Esophagus muscularis mucosa (tissue), 4 donors: ENCODE data around the gene WTAP.
A peak's percentile ranks its signal among the peaks of the same experiment; 100 is the strongest.

Experiments
- EP300 ChIP-seq: sonication (generic); formaldehyde crosslinking; IDR thresholded peaks from one replicate; pipeline ENCODE4 v1.6.1; 2017; ENCODE audit warnings: antibody characterized with exemption
- POLR2A ChIP-seq: fragments of 450-650 bp; IDR thresholded peaks from one replicate; pipeline ENCODE4 v1.6.1; 2017; ENCODE audit warnings: antibody characterized with exemption, moderate library complexity, mild to moderate bottlenecking, low read depth
- POLR2AphosphoS5 ChIP-seq, 2 donors: sonication (generic); formaldehyde crosslinking; IDR thresholded peaks; one replicate each; pipeline ENCODE4 v1.6.1; 2017; ENCODE audit warnings: antibody characterized with exemption in 2 of 2
- TF ChIP-seq, protein P1 (sequence below), 3 experiments: fragments of 200-600 bp in 2 of 3; fragments of 450-650 bp in 1 of 3; sonication (generic) in 2 of 3; IDR thresholded peaks; one replicate each; pipeline ENCODE4 v1.5.1; 2017 to 2019; ENCODE audit warnings: antibody characterized with exemption in 3 of 3, mild to moderate bottlenecking in 2 of 3, moderate library complexity in 1 of 3

- TF ChIP-seq, protein P1, sequence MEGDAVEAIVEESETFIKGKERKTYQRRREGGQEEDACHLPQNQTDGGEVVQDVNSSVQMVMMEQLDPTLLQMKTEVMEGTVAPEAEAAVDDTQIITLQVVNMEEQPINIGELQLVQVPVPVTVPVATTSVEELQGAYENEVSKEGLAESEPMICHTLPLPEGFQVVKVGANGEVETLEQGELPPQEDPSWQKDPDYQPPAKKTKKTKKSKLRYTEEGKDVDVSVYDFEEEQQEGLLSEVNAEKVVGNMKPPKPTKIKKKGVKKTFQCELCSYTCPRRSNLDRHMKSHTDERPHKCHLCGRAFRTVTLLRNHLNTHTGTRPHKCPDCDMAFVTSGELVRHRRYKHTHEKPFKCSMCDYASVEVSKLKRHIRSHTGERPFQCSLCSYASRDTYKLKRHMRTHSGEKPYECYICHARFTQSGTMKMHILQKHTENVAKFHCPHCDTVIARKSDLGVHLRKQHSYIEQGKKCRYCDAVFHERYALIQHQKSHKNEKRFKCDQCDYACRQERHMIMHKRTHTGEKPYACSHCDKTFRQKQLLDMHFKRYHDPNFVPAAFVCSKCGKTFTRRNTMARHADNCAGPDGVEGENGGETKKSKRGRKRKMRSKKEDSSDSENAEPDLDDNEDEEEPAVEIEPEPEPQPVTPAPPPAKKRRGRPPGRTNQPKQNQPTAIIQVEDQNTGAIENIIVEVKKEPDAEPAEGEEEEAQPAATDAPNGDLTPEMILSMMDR (IDR thresholded peaks at IDR 0.05): peak in 1 of 3 experiments; percentile 1
- TF ChIP-seq EP300 (no peak), POLR2A (no peak), POLR2AphosphoS5 (IDR thresholded peaks at IDR 0.05) (peak in 1 of 2 donors; percentile 37)
Measured at GRCh38 chr6:159788753-159789376, 61.6 kb downstream of the WTAP start.
